GM19468 (cell line): ENCODE results near the gene CNIH3.
"Not testable (repeated sequence)": the region's sequence is repeated elsewhere in the genome, so short reads cannot be mapped to it uniquely, and the experiment has no call there.

Source experiments
- ATAC-seq: cut with Tn5 transposase; IDR thresholded peaks from one replicate; pipeline ENCODE4 v1.9.1; 2021; ENCODE audit warnings: mild to moderate bottlenecking, moderate library complexity, moderate number of reproducible peaks; ENCODE audit not compliant: unreplicated experiment; ENCODE audit errors: extremely low read depth

Gene CNIH3

GRCh38 chr1:224711231-224711756 lies 95.2 kb downstream of the CNIH3 start:
- ATAC-seq: not testable (repeated sequence)

GRCh38 chr1:224711876-224712275 lies 95.8 kb downstream of the CNIH3 start:
- no peak for ATAC-seq

GRCh38 chr1:224713228-224713627 lies 97.1 kb downstream of the CNIH3 start:
- ATAC-seq: no peak

- no peak for ATAC-seq
Observed at GRCh38 chr1:224714553-224714952, 98.4 kb downstream of the CNIH3 start.

GRCh38 chr1:224718470-224719053 lies 102.4 kb downstream of the CNIH3 start:
- ATAC-seq: no peak

- no peak for ATAC-seq
Observed at GRCh38 chr1:224719716-224720115, 103.6 kb downstream of the CNIH3 start.

GRCh38 chr1:224720216-224720615 lies 104.1 kb downstream of the CNIH3 start:
- ATAC-seq: no peak

GRCh38 chr1:224721000-224721399 lies 104.9 kb downstream of the CNIH3 start:
- no peak for ATAC-seq

GRCh38 chr1:224722838-224723237 lies 106.7 kb downstream of the CNIH3 start:
- no peak for ATAC-seq

GRCh38 chr1:224724566-224724965 lies 108.4 kb downstream of the CNIH3 start:
- ATAC-seq: no peak

GRCh38 chr1:224726441-224727182 lies 110.5 kb downstream of the CNIH3 start:
- ATAC-seq: no peak

- ATAC-seq: no peak
Observed at GRCh38 chr1:224727351-224728289, 111.5 kb downstream of the CNIH3 start.

GRCh38 chr1:224730540-224730939 lies 114.4 kb downstream of the CNIH3 start:
- no peak for ATAC-seq

- ATAC-seq: no peak
Observed at GRCh38 chr1:224730965-224731364, 114.8 kb downstream of the CNIH3 start.

GRCh38 chr1:224731633-224732032 lies 115.5 kb downstream of the CNIH3 start:
- ATAC-seq: no peak

GRCh38 chr1:224732377-224733026 lies 116.4 kb downstream of the CNIH3 start:
- ATAC-seq: no peak

GRCh38 chr1:224733027-224733911 lies 117.2 kb downstream of the CNIH3 start:
- peak; percentile 43 for ATAC-seq

- ATAC-seq: no peak
Observed at GRCh38 chr1:224734261-224734935, 118.3 kb downstream of the CNIH3 start.

- no peak for ATAC-seq
Observed at GRCh38 chr1:224735159-224735558, 119.0 kb downstream of the CNIH3 start.
